OCI-LY1 (cell line): Measurements from ENCODE around the gene ANKRD60.

Source experiments
- H2AFZ ChIP-seq: fragments of 200-600 bp; sonication (generic), shearing (Covaris generic); 2 replicates; pipeline ENCODE4 v1.6.0; 2014; ENCODE audit warnings: antibody characterized with exemption, mild to moderate bottlenecking, low read length
- H3F3A ChIP-seq: fragments of 200-600 bp; sonication (generic), shearing (Covaris generic); 2 replicates; pipeline ENCODE4 v1.6.0; 2014; ENCODE audit warnings: mild to moderate bottlenecking, antibody characterized with exemption, low read length, moderate library complexity; ENCODE audit not compliant: insufficient read depth
- H3K27ac ChIP-seq: fragments of 200-600 bp; sonication (generic); 2 replicates; pipeline ENCODE4 v1.5.1; 2014; ENCODE audit warnings: low read length, mixed run types, mild to moderate bottlenecking, low read depth; ENCODE audit not compliant: poor library complexity, severe bottlenecking
- H3K27me3 ChIP-seq: fragments of 200-600 bp; sonication (generic); 2 replicates; pipeline ENCODE4 v1.6.0; 2014; ENCODE audit warnings: antibody characterized with exemption, mild to moderate bottlenecking, low read length, moderate library complexity; ENCODE audit not compliant: insufficient read depth
- H3K36me3 ChIP-seq: fragments of 200-600 bp; sonication (generic); 2 replicates; pipeline ENCODE4 v1.6.1; 2014; ENCODE audit warnings: mild to moderate bottlenecking, antibody characterized with exemption, low read length, moderate library complexity, mixed read lengths; ENCODE audit not compliant: insufficient read depth
- H3K4me1 ChIP-seq: fragments of 200-600 bp; sonication (generic); 2 replicates; pipeline ENCODE4 v1.5.1; 2014; ENCODE audit warnings: mild to moderate bottlenecking, low read length, moderate library complexity; ENCODE audit not compliant: insufficient read depth, severe bottlenecking
- H3K4me2 ChIP-seq: fragments of 200-600 bp; sonication (generic), shearing (Covaris generic); 2 replicates; pipeline ENCODE4 v1.6.1; 2014; ENCODE audit warnings: low read length
- H3K4me3 ChIP-seq: fragments of 200-600 bp; sonication (generic); 2 replicates; pipeline ENCODE4 v1.5.1; 2014; ENCODE audit warnings: low read length, low read depth, mild to moderate bottlenecking, mixed read lengths; ENCODE audit not compliant: poor library complexity, severe bottlenecking
- H3K79me2 ChIP-seq: fragments of 200-600 bp; shearing (Covaris generic); 2 replicates; pipeline ENCODE4 v1.6.1; 2016; ENCODE audit warnings: mixed run types, low read length, mixed read lengths; ENCODE audit not compliant: insufficient read depth
- H3K9ac ChIP-seq: fragments of 200-600 bp; sonication (generic), shearing (Covaris generic); 2 replicates; pipeline ENCODE4 v1.6.1; 2014; ENCODE audit warnings: mild to moderate bottlenecking, low read length, mixed read lengths
- H3K9me2 ChIP-seq: fragments of 200-600 bp; sonication (generic), shearing (Covaris generic); 2 replicates; pipeline ENCODE4 v1.6.1; 2014; ENCODE audit warnings: low read depth, mild to moderate bottlenecking, low read length, mixed read lengths
- H3K9me3 ChIP-seq: fragments of 200-600 bp; shearing (Covaris generic); 2 replicates; pipeline ENCODE4 v1.6.1; 2014; ENCODE audit warnings: low read length, mixed read lengths
- H4K20me1 ChIP-seq: fragments of 200-600 bp; sonication (generic), shearing (Covaris generic); 2 replicates; pipeline ENCODE4 v1.6.0; 2016; ENCODE audit warnings: mild to moderate bottlenecking, low read length; ENCODE audit not compliant: insufficient read depth
- CTCF ChIP-seq: fragments of 200-600 bp; sonication (generic), shearing (Covaris generic); IDR thresholded peaks from 2 replicates; pipeline ENCODE4 v1.5.1; 2017; ENCODE audit warnings: mild to moderate bottlenecking, antibody characterized with exemption, low read length, moderate library complexity, mixed read lengths
- EZH2 ChIP-seq: fragments of 200-600 bp; sonication (generic), shearing (Covaris generic); IDR thresholded peaks from 2 replicates; pipeline ENCODE4 v1.8.0; 2017; ENCODE audit warnings: borderline replicate concordance, mixed run types, mild to moderate bottlenecking, antibody characterized with exemption, low read length, moderate library complexity, mixed read lengths

The ANKRD60 gene

GRCh38 chr20:58199469-58199868 is 29.0 kb downstream of the ANKRD60 start:
- no peaks in the 10 kb centered on the region for H3K9me2 ChIP-seq
- no peaks in the 10 kb centered on the region for H3K79me2 ChIP-seq
- no peaks in the 10 kb centered on the region for H3K36me3 ChIP-seq
- no peaks in the 10 kb centered on the region for H3K27me3 ChIP-seq
- no peak overlapping the region for H3K4me2 ChIP-seq
- H2AFZ ChIP-seq: no peak overlapping the region
- H3K9me3 ChIP-seq: no peaks in the 10 kb centered on the region
- no peak overlapping the region for H3K27ac ChIP-seq
- H3K4me1 ChIP-seq: no peaks in the 10 kb centered on the region
- H3K9ac ChIP-seq: no peak overlapping the region
- H4K20me1 ChIP-seq: no peaks in the 10 kb centered on the region
- no peak overlapping the region for H3K4me3 ChIP-seq
- TF ChIP-seq CTCF: no peak
- TF ChIP-seq EZH2: no peak
- H3F3A ChIP-seq: no peaks in the 10 kb centered on the region

- Histone ChIP-seq H3K9me3 (no peaks in the 10 kb centered on the region), H4K20me1 (no peaks in the 10 kb centered on the region), H3K4me1 (no peaks in the 10 kb centered on the region), H3K79me2 (no peaks in the 10 kb centered on the region), H3K27me3 (no peaks in the 10 kb centered on the region), H3F3A (no peaks in the 10 kb centered on the region), H3K4me2 (no peak overlapping the region), H3K27ac (no peak overlapping the region), H3K4me3 (no peak overlapping the region), H2AFZ (no peak overlapping the region), H3K9ac (no peak overlapping the region), H3K36me3 (no peaks in the 10 kb centered on the region), H3K9me2 (no peaks in the 10 kb centered on the region)
- TF ChIP-seq EZH2: no peak
- TF ChIP-seq CTCF: no peak
Observed at GRCh38 chr20:58198901-58199355, 29.5 kb downstream of the ANKRD60 start.

GRCh38 chr20:58198384-58198783 is 30.1 kb downstream of the ANKRD60 start:
- H3K27me3 ChIP-seq: no peaks in the 10 kb centered on the region
- H3K27ac ChIP-seq: no peak overlapping the region
- TF ChIP-seq CTCF (no peak), EZH2 (no peak)

GRCh38 chr20:58197185-58197469 is 31.3 kb downstream of the ANKRD60 start:
- H3K79me2 ChIP-seq: no peaks in the 10 kb centered on the region
- no peaks in the 10 kb centered on the region for H3K36me3 ChIP-seq
- no peak overlapping the region for H3K27ac ChIP-seq
- H3K27me3 ChIP-seq: no peaks in the 10 kb centered on the region; the same call in 1 of the 2 replicates
- TF ChIP-seq CTCF: no peak
- TF ChIP-seq EZH2: no peak
- H3K4me1 ChIP-seq: no peaks in the 10 kb centered on the region
- H3K4me3 ChIP-seq: no peak overlapping the region
- no peak overlapping the region for H2AFZ ChIP-seq
- no peak overlapping the region for H3K4me2 ChIP-seq
- H3K9me3 ChIP-seq: no peaks in the 10 kb centered on the region
- no peaks in the 10 kb centered on the region for H3F3A ChIP-seq
- H3K9me2 ChIP-seq: no peaks in the 10 kb centered on the region
- H4K20me1 ChIP-seq: no peaks in the 10 kb centered on the region
- no peak overlapping the region for H3K9ac ChIP-seq

More at GRCh38 chr20:58198384-58198783, 30.1 kb downstream of the ANKRD60 start:
- no peak overlapping the region for H3K4me3 ChIP-seq
- no peaks in the 10 kb centered on the region for H3K9me2 ChIP-seq
- H3K36me3 ChIP-seq: no peaks in the 10 kb centered on the region
- no peaks in the 10 kb centered on the region for H3K4me1 ChIP-seq
- H3K4me2 ChIP-seq: no peak overlapping the region
- no peaks in the 10 kb centered on the region for H4K20me1 ChIP-seq
- no peaks in the 10 kb centered on the region for H3F3A ChIP-seq
- no peaks in the 10 kb centered on the region for H3K9me3 ChIP-seq
- no peak overlapping the region for H2AFZ ChIP-seq
- no peak overlapping the region for H3K9ac ChIP-seq
- no peaks in the 10 kb centered on the region for H3K79me2 ChIP-seq
